Fibroblast of lung (primary cell): ENCODE data around the gene RAB40A. TPM values are rescaled to one million over a fixed set of nuclear protein-coding genes. Genes with fewer than 3 reads are reported as not detected.
"Not testable (repeated sequence)": the region's sequence is repeated elsewhere in the genome, so short reads cannot be mapped to it uniquely, and the experiment has no call there.

Experiments used
- DNase-seq, 2 donors: peaks; one replicate each; pipeline versions ENCODE4 v3.0.0 to v3.0.0-alpha.2; 2010; ENCODE audit warnings: low read depth in 2 of 2
- H2AFZ ChIP-seq: 2 replicates; pipeline ENCODE4 v1.5.1; 2012; ENCODE audit warnings: low read length, control low read depth, inconsistent platforms
- H3K27ac ChIP-seq: 2 replicates; pipeline ENCODE4 v1.5.1; 2011; ENCODE audit warnings: low read length, control low read depth; ENCODE audit not compliant: insufficient read depth
- H3K27me3 ChIP-seq: 2 replicates; pipeline ENCODE4 v1.5.1; 2011; ENCODE audit warnings: mild to moderate bottlenecking, low read length; ENCODE audit not compliant: control insufficient read depth, insufficient read depth
- H3K36me3 ChIP-seq: 2 replicates; pipeline ENCODE4 v1.5.1; 2011; ENCODE audit warnings: low read length; ENCODE audit not compliant: control insufficient read depth, insufficient read depth
- H3K4me1 ChIP-seq: 2 replicates; pipeline ENCODE4 v1.5.1; 2011; ENCODE audit warnings: low read length; ENCODE audit not compliant: control insufficient read depth, insufficient read depth; ENCODE audit errors: extremely low read depth
- H3K4me2 ChIP-seq: 2 replicates; pipeline ENCODE4 v1.5.1; 2011; ENCODE audit warnings: low read length, control low read depth; ENCODE audit not compliant: insufficient read depth; ENCODE audit errors: extremely low read depth
- H3K4me3 ChIP-seq, 4 experiments: fragments of 200-600 bp in 1 of 4; sonication (generic) in 1 of 4; replicated peaks in 1 of 4; 2 replicates each; pipeline ENCODE4 v1.5.1; 2011 to 2016; ENCODE audit warnings: low read length in 4 of 4, low read depth in 3 of 4, mild to moderate bottlenecking in 3 of 4, control low read depth in 2 of 4, inconsistent platforms in 1 of 4, mixed read lengths in 1 of 4; ENCODE audit not compliant: insufficient read depth in 1 of 4; ENCODE audit errors: control extremely low read depth in 1 of 4
- H3K79me2 ChIP-seq: 2 replicates; pipeline ENCODE4 v1.5.1; 2012; ENCODE audit warnings: mild to moderate bottlenecking, low read length, inconsistent platforms; ENCODE audit not compliant: control insufficient read depth, insufficient read depth
- H3K9ac ChIP-seq: 2 replicates; pipeline ENCODE4 v1.5.1; 2011; ENCODE audit warnings: mild to moderate bottlenecking, low read length, control low read depth; ENCODE audit not compliant: insufficient read depth
- H3K9me3 ChIP-seq: 2 replicates; pipeline ENCODE4 v1.5.1; 2012; ENCODE audit warnings: low read depth, low read length; ENCODE audit not compliant: control insufficient read depth, insufficient read depth
- H4K20me1 ChIP-seq: 2 replicates; pipeline ENCODE4 v1.5.1; 2011; ENCODE audit warnings: low read length; ENCODE audit not compliant: control insufficient read depth, insufficient read depth; ENCODE audit errors: extremely low read depth
- EZH2 ChIP-seq: IDR thresholded peaks from 2 replicates; pipeline ENCODE4 v1.5.1; 2012; ENCODE audit warnings: low read length, control low read depth, mild to moderate bottlenecking; ENCODE audit errors: missing control alignments
- polyA plus RNA-seq, 2 donors: library from polyadenylated mRNA; depleted of rRNA in 1 of 2; stranded (reverse) in 1 of 2; unstranded in 1 of 2; fragments of >200 nt; gene quantifications; 2 replicates each; pipeline ENCODE4 v1.2.1, GENCODE V29; 2011 to 2012; ENCODE audit warnings: missing spikeins in 1 of 2
- total RNA-seq: library from RNA; depleted of rRNA; stranded (reverse); fragments of >200 nt; gene quantifications from 2 replicates; pipeline ENCODE4 v1.2.1, GENCODE V29; 2014
- TF ChIP-seq, protein P1 (sequence below), 2 donors: IDR thresholded peaks in 1 of 2; conservative IDR thresholded peaks in 1 of 2; 1 replicate in 1 of 2; 2 replicates in 1 of 2; pipeline ENCODE4 v1.5.1; 2011 to 2012; ENCODE audit warnings: low read length in 2 of 2, control low read depth in 1 of 2, inconsistent platforms in 1 of 2, low read depth in 1 of 2, mild to moderate bottlenecking in 1 of 2

RAB40A gene
- total and polyA plus RNA-seq, 2 donors (not counting 1 experiment from before 2014, with no cell fraction given): 0.07 to 0.17 TPM

- not testable (repeated sequence) for H3K4me2 ChIP-seq, H3K27ac ChIP-seq, H3K27me3 ChIP-seq, H3K4me1 ChIP-seq, H3K79me2 ChIP-seq, H3K9ac ChIP-seq, H3K36me3 ChIP-seq, H3K4me3 ChIP-seq, H3K9me3 ChIP-seq, H4K20me1 ChIP-seq, H2AFZ ChIP-seq
- DNase-seq: peak in 1 of 2 donors; percentile 26
- TF ChIP-seq, protein P1, sequence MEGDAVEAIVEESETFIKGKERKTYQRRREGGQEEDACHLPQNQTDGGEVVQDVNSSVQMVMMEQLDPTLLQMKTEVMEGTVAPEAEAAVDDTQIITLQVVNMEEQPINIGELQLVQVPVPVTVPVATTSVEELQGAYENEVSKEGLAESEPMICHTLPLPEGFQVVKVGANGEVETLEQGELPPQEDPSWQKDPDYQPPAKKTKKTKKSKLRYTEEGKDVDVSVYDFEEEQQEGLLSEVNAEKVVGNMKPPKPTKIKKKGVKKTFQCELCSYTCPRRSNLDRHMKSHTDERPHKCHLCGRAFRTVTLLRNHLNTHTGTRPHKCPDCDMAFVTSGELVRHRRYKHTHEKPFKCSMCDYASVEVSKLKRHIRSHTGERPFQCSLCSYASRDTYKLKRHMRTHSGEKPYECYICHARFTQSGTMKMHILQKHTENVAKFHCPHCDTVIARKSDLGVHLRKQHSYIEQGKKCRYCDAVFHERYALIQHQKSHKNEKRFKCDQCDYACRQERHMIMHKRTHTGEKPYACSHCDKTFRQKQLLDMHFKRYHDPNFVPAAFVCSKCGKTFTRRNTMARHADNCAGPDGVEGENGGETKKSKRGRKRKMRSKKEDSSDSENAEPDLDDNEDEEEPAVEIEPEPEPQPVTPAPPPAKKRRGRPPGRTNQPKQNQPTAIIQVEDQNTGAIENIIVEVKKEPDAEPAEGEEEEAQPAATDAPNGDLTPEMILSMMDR (conservative IDR thresholded peaks at IDR 0.05 in 1 of 2, IDR thresholded peaks at IDR 0.05 in 1 of 2; ENCODE audit: low read depth in 1 of 2, low read length in 2 of 2): peak; percentile 45 to 55
These were observed 29.6 kb downstream of the RAB40A start for GRCh38 chrX:103489733-103490132.

DNA sequence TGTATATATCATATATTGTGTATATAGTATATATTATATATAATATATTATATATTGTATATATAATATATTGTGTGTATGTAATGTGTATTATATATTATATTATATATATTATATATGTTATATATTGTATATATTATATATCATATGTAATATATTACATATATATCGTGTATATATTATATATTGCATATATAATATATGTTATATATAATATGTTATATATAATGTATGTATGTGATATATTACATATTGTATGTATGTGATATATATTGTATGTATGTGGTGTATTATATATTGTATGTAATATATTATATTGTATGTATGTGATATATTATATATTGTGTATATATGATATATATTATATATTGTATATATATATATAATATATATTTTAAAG, 30.5 kb downstream of the RAB40A start:
- no peak for DNase-seq
- no peaks in the 10 kb centered on the region for H3K27me3 ChIP-seq
- no peaks in the 10 kb centered on the region for H3K79me2 ChIP-seq
- no peaks in the 10 kb centered on the region for H3K36me3 ChIP-seq
- H4K20me1 ChIP-seq: no peaks in the 10 kb centered on the region
- no peaks in the 10 kb centered on the region for H3K9me3 ChIP-seq
- H3K4me2 ChIP-seq: no peak overlapping the region
- H3K9ac ChIP-seq: no peak overlapping the region
- H3K4me1 ChIP-seq: no peaks in the 10 kb centered on the region
- TF ChIP-seq, protein P1 (conservative IDR thresholded peaks at IDR 0.05 in 1 of 2, IDR thresholded peaks at IDR 0.05 in 1 of 2; ENCODE audit: low read depth in 1 of 2, low read length in 2 of 2): no peak
- no peak for TF ChIP-seq EZH2
- H2AFZ ChIP-seq: no peak overlapping the region
- H3K27ac ChIP-seq: no peak overlapping the region
- no peak overlapping the region for H3K4me3 ChIP-seq

- no peaks in the 10 kb centered on the region for H3K9me3 ChIP-seq
- H4K20me1 ChIP-seq: no peaks in the 10 kb centered on the region
- TF ChIP-seq, protein P1 (conservative IDR thresholded peaks at IDR 0.05 in 1 of 2, IDR thresholded peaks at IDR 0.05 in 1 of 2; ENCODE audit: low read depth in 1 of 2, low read length in 2 of 2): peak; percentile 23 to 51
- TF ChIP-seq EZH2: no peak
- DNase-seq: peak; percentile 8 to 38
- H3K27ac ChIP-seq: no peak overlapping the region
- H3K27me3 ChIP-seq: no peaks in the 10 kb centered on the region
- no peak overlapping the region for H2AFZ ChIP-seq
- no peaks in the 10 kb centered on the region for H3K36me3 ChIP-seq
- no peak overlapping the region for H3K4me2 ChIP-seq
- no peak overlapping the region for H3K4me3 ChIP-seq
- H3K79me2 ChIP-seq: no peaks in the 10 kb centered on the region
- H3K4me1 ChIP-seq: no peaks in the 10 kb centered on the region
- no peak overlapping the region for H3K9ac ChIP-seq
These were observed 31.0 kb downstream of the RAB40A start for GRCh38 chrX:103488332-103488731.
